Activated CD4-positive, alpha-beta T cell treated with anti-CD3 and anti-CD28 coated beads, Interleukin-2, amount 50 U/mL, for 48 hours (primary cell): Measurements from ENCODE around the gene PRPS1.
"Not testable (repeated sequence)": the region's sequence is repeated elsewhere in the genome, so short reads cannot be mapped to it uniquely, and the experiment has no call there.

Source experiments
- DNase-seq, 2 experiments: peaks; one replicate each; pipeline ENCODE4 v3.0.0-alpha.2; 2020

PRPS1 gene

DNA sequence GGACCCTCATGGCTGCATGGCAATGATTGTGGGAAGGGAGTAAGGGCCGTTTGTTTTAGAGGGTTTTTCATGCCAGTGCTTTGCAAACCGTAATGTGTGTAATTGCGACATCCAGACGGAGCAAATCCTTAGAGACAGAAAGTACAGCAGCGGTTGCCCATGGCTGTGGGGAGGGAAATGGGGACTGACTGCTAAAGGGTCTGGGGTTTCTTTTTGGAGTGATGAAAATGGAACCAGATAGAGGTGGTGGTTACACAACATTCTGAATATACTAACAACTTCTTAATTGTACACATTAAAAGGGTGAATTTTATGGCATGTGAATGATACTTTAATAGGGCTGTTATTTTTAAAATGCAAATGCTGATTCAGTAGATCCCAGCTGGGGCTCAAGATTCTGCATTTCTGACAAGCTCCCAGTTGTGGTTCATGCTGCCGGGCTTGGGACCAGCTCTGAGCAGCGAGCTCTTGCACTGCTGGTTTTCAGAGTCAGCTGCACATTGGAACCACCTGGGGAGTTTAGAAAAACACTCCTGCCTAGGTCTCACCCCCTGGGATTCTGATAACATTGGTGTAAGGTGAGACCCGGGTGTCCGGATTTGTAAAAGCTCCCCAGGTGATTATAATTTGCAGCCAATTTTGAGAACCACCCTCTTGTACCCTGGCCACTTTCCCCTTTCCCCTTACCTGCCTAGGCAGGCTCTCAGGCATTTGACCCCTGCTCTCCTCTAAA lies 47.7 kb downstream of the PRPS1 start:
- DNase-seq: no peak

DNA sequence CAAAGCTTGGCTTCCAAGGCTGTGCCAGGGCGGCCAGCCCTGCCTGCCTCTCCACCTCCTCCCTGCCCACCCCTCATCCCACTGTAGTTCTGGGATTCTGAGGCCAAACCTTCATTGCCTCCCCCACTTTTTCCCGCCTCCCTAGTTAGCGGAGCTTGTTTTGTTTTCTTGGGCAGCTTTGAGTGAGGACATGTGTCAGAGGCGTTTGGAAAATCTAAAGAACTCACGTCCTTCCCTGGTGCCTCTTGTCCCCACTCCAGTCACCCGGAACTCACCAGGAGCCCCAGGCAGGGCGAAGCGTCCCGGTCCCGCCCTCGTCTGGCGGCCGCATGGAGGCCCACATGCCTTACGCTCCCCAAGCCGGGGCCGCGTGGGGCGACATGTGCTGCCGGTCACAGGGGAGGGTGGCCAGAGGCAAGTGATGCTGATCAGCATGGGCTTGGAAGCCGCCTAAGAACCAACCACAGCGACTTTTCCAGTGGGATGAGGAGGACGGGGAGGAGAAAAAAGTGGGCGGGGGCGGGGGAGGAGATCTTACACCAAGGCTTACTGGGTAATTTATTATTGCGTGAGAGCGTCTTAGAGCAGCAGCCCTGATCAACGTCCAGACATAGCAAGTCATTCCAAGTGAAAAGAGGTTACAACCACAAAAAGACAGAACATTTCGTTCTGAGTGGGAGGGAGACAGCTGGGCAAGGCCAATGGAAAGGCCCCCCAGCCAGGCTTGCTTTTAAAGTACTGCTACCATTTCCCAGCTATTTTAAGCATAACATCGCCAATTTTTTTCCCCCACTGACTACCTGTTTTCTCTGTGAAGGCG lies 48.5 kb downstream of the PRPS1 start:
- peak; percentile 60 to 65 for DNase-seq

- DNase-seq: no peak
These were observed 49.2 kb downstream of the PRPS1 start for GRCh38 chrX:107677501-107677901.

DNA sequence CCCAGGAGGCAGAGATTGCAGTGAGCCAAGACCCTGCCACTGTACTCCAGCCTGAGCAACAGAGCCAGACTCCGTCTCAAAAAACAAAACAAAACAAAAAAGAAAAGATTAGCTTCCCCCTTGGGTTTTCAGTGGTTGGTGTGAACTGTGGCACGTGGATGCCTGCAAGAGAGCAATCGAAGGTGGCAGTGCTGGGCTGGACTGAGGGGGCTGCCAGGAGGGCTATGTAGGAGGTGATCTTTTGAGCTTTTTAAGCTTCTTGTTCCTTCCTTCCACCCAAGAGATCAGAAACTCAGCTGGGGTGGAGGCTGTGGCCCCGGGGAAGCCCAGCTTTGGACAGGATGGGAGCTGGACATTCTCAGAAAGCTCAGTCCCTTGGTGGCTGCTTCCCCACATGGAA lies 49.6 kb downstream of the PRPS1 start:
- no peak for DNase-seq

DNA sequence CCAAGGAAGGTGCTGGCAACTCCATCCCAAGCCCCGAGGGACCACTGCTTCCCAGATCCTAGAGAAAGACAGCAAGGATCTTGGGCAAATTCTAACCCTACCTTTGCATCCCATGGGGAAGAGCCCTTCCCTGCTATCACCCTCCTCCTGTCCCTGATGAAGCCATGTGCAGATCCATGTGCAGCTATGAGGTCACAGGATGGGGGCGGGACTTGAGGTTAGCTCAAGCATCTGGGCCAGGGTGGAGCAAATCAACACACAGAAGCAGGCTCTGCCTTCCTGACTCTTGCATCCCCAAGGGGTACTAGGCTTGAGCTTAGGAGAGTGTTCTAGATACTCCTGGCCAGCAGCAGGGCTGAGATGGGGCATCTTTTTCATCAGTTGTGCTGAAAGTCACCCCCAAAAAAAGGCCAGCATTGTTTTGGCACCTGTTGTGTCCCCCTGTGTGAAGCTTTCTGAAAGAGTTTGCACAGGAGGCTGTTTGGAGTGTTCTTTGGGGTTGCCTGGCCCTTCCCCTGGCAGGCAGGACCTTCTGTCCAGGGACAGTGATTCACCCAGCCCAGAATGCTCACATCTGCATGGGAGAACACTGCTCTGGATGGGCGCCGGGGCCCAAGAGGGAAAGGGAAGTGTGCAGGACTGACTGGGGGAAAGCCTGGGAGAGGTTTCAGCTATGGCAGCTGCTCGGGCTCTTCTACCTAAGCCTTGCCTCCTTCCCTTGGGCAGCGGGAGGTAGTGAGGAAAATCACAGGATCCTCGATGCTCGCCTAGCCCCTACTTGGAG lies 50.8 kb downstream of the PRPS1 start:
- DNase-seq: peak; percentile 62 to 74

- DNase-seq: no peak
These were observed 53.9 kb downstream of the PRPS1 start for GRCh38 chrX:107682256-107682655.

DNA sequence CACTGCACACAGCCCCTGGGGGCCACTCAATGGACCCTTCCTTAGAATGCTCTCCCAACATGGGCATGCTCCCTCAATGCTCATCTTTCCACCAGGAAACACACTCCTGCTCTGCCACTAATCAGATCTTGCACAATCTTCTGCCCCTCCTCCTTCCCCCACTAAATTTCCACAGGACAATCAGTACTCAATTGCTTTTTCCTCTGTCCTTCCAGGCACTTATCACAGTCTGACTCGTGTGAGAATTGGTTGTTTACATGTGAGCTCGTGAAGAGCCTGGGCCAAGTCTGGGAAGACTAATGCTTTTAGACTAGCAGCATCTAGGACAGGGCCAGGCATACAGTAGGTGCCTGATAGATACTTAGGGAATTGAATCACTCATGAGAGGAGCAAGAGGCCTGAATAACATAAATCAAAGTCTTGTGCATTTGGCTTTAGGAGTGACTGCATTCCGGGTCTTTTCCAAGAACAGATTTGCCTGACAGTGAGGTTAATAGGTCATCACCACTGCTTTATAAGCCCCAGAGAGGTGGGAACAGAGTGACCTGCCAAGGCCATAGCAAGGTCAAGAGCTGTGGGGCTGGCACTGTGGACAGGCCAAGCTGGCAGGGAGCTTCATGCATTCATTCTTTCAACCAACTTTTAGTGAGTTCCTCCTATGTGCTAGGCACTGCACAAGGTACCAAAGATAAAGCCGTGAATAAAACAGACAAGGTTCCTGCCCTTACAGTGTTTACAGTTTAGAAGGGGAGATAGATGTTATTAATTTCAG lies 55.0 kb downstream of the PRPS1 start:
- no peak for DNase-seq

DNA sequence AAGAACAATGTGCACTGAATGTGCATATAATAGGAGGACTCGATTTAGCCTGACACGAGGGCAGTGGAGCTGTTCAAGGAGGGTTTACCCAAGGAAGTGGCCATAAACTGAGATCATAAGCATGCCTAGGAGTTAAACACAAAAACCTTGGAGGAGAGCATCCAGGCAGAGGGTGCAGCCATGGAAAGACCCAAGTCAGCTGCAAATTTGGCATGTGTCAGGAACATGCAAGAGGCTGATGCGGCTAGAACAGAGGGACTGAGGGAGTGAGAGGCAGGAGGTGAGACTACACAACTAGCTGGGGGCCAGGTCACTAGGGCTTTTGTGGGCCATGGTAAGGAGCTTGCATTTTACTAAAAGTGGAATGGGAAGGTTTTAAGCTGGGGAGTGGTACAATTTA lies 55.6 kb downstream of the PRPS1 start:
- DNase-seq: no peak

GRCh38 chrX:107684956-107685385 lies 56.7 kb downstream of the PRPS1 start:
- no peak for DNase-seq

DNA sequence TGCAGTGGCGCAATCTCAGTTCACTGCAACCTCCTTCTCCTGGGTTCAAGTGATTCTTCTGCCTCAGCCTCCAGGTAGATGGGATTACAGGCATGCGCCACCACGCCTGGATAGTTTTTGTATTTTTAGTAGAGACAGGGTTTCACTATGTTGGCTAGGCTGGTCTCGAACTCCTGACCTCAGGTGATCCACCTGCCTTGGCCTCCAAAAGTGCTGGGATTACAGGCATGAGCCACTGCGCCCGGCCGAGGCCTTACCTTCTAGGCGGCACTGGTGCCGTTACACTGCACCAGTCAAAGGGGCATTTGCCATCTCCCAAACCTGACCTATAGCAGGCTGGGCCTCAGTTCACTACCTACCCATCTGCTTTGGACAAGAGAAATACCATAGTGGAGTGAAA lies 57.3 kb downstream of the PRPS1 start:
- not testable (repeated sequence) for DNase-seq

DNA sequence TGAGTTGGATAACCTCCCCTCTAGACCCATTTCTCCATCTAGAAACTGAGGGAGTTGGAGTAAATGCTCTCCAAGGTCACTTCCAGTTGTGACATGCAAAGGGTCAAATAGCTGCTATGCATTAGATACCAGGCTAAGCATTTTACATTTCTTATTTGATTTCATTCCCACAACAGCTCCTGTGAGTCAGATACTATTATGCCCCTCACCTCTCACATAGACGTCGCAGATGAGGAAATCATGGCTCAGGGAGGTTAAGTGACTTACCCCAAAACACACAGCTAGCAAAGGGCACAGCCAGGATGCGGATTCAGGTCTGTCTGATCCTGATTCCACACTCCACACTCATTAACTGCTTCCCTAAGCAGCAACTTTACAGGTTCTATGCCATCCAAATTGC lies 57.7 kb downstream of the PRPS1 start:
- no peak for DNase-seq

- no peak for DNase-seq
These were observed 58.5 kb downstream of the PRPS1 start for GRCh38 chrX:107686792-107687191.

DNA sequence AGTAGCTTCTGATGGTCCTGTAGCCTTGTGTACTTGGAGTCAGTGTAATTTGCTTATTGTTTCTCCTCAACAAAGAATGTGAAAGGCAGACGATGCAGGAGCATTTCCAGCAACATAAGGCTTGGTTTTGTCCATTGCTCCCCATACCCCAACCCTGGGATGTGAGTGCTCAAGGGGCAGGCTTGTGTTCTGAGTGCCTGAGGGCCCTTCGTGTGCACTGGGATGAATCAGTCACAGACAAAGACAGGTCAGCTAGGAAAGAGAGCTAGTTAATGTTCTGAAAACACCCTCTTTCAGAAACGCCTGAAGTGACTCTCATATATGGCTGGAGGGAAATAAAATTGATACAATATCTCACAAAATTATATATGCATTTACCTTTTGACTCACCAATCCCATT lies 59.1 kb downstream of the PRPS1 start:
- DNase-seq: no peak

GRCh38 chrX:107691024-107691448 lies 62.7 kb downstream of the PRPS1 start:
- DNase-seq: no peak

- no peak for DNase-seq
These were observed 71.3 kb downstream of the PRPS1 start for GRCh38 chrX:107699616-107700015.

- DNase-seq: no peak
These were observed 72.0 kb downstream of the PRPS1 start for GRCh38 chrX:107700317-107700774.
